Heart left ventricle (tissue), 13 donors: ENCODE measurements around the gene HS6ST3.

Experiments
- POLR2A ChIP-seq, 2 donors: fragments of 450-650 bp; IDR thresholded peaks; one replicate each; pipeline ENCODE4 v1.6.1; 2017; ENCODE audit warnings: antibody characterized with exemption in 2 of 2, mild to moderate bottlenecking in 2 of 2, moderate library complexity in 2 of 2
- TF ChIP-seq, protein P1 (sequence below), 12 donors: fragments of 200-600 bp; sonication (generic) in 4 of 12; IDR thresholded peaks; one replicate each; pipeline versions ENCODE4 v1.5.0 to v1.8.0; 2018 to 2022; ENCODE audit warnings: antibody characterized with exemption in 12 of 12, mild to moderate bottlenecking in 5 of 12
- donor health status: ischemic (EF 13 %, LVEDD 7.1; RV severe dilation, severe dysfunction).
- donor health status: DM: no; HTN: yes; CAD: no.
- donor health status: DM: no; HTN: no; CAD: no.
- donor health status: ischemic (EF 25% LVEDD 6.9; RV normal size, moderate dysfunction).
- donor health status: ischemic (EF 25% LVEDD 5.7; RV mildly dilated, moderate dysfunction).
- donor health status: ischemic (EF 35%, LVEDD 5.7; RV mildly dilated, moderate dysfunction).
- donor health status: nonischemic (EF 11% LVEDD 7.7; RV severe dilation, severe dysfunction).
- donor health status: DM: yes; HTN: yes; CAD: no.
- donor health status: PGD.
- donor health status: ischemic (EF 29% LVEDD 5.4; RV normal size, mild dysfunction).
- donor health status: nonischemic (EF 23%, LVEDD 6.1; RV moderate dilation, normal function).

GRCh38 chr13:96193728-96194310 is 103.9 kb downstream of the HS6ST3 start:
- TF ChIP-seq, protein P1, sequence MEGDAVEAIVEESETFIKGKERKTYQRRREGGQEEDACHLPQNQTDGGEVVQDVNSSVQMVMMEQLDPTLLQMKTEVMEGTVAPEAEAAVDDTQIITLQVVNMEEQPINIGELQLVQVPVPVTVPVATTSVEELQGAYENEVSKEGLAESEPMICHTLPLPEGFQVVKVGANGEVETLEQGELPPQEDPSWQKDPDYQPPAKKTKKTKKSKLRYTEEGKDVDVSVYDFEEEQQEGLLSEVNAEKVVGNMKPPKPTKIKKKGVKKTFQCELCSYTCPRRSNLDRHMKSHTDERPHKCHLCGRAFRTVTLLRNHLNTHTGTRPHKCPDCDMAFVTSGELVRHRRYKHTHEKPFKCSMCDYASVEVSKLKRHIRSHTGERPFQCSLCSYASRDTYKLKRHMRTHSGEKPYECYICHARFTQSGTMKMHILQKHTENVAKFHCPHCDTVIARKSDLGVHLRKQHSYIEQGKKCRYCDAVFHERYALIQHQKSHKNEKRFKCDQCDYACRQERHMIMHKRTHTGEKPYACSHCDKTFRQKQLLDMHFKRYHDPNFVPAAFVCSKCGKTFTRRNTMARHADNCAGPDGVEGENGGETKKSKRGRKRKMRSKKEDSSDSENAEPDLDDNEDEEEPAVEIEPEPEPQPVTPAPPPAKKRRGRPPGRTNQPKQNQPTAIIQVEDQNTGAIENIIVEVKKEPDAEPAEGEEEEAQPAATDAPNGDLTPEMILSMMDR (IDR thresholded peaks at IDR 0.05) = no peak
- no peak for TF ChIP-seq POLR2A (IDR thresholded peaks at IDR 0.05)
